MM.1S (cell line): Measurements from ENCODE around the gene KRT81.

Source experiments
- DNase-seq: peaks from one replicate; pipeline ENCODE4 v3.0.0-alpha.2; 2015
- H2AFZ ChIP-seq: fragments of 300-600 bp; sonication (generic); 2 replicates; pipeline ENCODE4 v1.6.0; 2016; ENCODE audit warnings: antibody characterized with exemption, low read length
- H3F3A ChIP-seq: fragments of 300-600 bp; sonication (generic); 2 replicates; pipeline ENCODE4 v1.6.1; 2016; ENCODE audit warnings: mild to moderate bottlenecking, antibody characterized with exemption, low read length, moderate library complexity, mixed read lengths; ENCODE audit not compliant: insufficient read depth
- H3K27ac ChIP-seq: fragments of 300-600 bp; sonication (generic); 2 replicates; pipeline ENCODE4 v1.5.1; 2016; ENCODE audit warnings: mild to moderate bottlenecking, low read length
- H3K27me3 ChIP-seq: fragments of 300-600 bp; sonication (generic); replicated peaks from 2 replicates; pipeline ENCODE4 v1.6.0; 2016; ENCODE audit warnings: low read length; ENCODE audit not compliant: insufficient read depth
- H3K36me3 ChIP-seq: fragments of 300-600 bp; sonication (generic); replicated peaks from 2 replicates; pipeline ENCODE4 v1.6.1; 2016; ENCODE audit warnings: mild to moderate bottlenecking, low read length, mixed read lengths; ENCODE audit not compliant: insufficient read depth
- H3K4me1 ChIP-seq: fragments of 300-600 bp; sonication (generic); 2 replicates; pipeline ENCODE4 v1.6.1; 2016; ENCODE audit warnings: low read length, mixed read lengths
- H3K4me2 ChIP-seq: fragments of 300-600 bp; sonication (generic); 2 replicates; pipeline ENCODE4 v1.6.0; 2016; ENCODE audit warnings: low read depth, low read length
- H3K4me3 ChIP-seq: fragments of 300-600 bp; sonication (generic); 2 replicates; pipeline ENCODE4 v1.5.1; 2016; ENCODE audit warnings: low read length, mixed read lengths
- H3K79me2 ChIP-seq: fragments of 300-600 bp; sonication (generic); 2 replicates; pipeline ENCODE4 v1.6.1; 2016; ENCODE audit warnings: mixed run types, low read length, mixed read lengths
- H3K9ac ChIP-seq: fragments of 300-600 bp; sonication (generic); 2 replicates; pipeline ENCODE4 v1.6.1; 2016; ENCODE audit warnings: low read length, mixed read lengths
- H3K9me2 ChIP-seq: fragments of 300-600 bp; sonication (generic); replicated peaks from 2 replicates; pipeline ENCODE4 v1.6.1; 2016; ENCODE audit warnings: mild to moderate bottlenecking, low read length, mixed read lengths; ENCODE audit not compliant: insufficient read depth
- H3K9me3 ChIP-seq: fragments of 300-600 bp; sonication (generic); replicated peaks from 2 replicates; pipeline ENCODE4 v1.6.1; 2016; ENCODE audit warnings: mild to moderate bottlenecking, low read length, mixed read lengths; ENCODE audit not compliant: insufficient read depth
- H4K20me1 ChIP-seq: fragments of 300-600 bp; sonication (generic); 2 replicates; pipeline ENCODE4 v1.6.1; 2016; ENCODE audit warnings: mild to moderate bottlenecking, low read length, moderate library complexity, mixed read lengths; ENCODE audit not compliant: insufficient read depth
- CTCF ChIP-seq: fragments of 300-600 bp; sonication (generic); IDR thresholded peaks from 2 replicates; pipeline ENCODE4 v1.5.1; 2016; ENCODE audit warnings: antibody characterized with exemption, low read length, mixed read lengths
- EZH2 ChIP-seq: fragments of 300-600 bp; sonication (generic); optimal IDR thresholded peaks from 2 replicates; pipeline ENCODE3; 2017; ENCODE audit warnings: low read depth, mild to moderate bottlenecking, antibody characterized with exemption, low read length, mixed read lengths
- EZH2phosphoT487 ChIP-seq: fragments of 300-600 bp; sonication (generic); IDR thresholded peaks from 2 replicates; pipeline ENCODE4 v1.6.1; 2018; ENCODE audit warnings: antibody characterized with exemption, low read length

The KRT81 gene

DNA sequence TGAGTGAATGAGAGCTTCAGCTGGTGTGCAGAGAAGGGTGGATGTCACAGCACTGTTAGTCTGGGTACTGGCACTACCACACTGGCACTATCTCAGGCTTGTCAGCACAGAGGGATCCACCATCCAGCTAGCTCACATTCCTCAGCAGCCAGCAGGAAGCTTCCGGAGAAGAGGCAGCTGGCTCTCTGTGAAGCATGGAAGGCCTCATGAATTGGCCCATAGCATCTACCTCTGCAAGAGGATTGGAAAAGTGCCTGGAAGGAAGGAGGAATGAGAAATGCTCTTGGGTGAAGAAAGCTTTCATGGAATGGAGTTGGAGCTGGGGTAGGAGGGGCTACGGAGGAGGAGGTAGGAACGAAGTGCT lies 19.9 kb upstream of the KRT81 start:
- Histone ChIP-seq H2AFZ (no peak overlapping the region), H3K36me3 (no peaks in the 10 kb centered on the region), H3K9ac (no peak overlapping the region), H3K9me2 (no peaks in the 10 kb centered on the region), H3K4me3 (no peak overlapping the region), H3K79me2 (no peaks in the 10 kb centered on the region), H4K20me1 (no peaks in the 10 kb centered on the region), H3F3A (no peaks in the 10 kb centered on the region), H3K4me1 (no peaks in the 10 kb centered on the region), H3K9me3 (no peaks in the 10 kb centered on the region), H3K4me2 (no peak overlapping the region), H3K27me3 (peaks cover 88% of the 10 kb centered on the region), H3K27ac (no peak overlapping the region)
- TF ChIP-seq EZH2phosphoT487 (no peak), EZH2 (no peak), CTCF (no peak)
- DNase-seq: no peak

- no peaks in the 10 kb centered on the region for H3K9me3 ChIP-seq
- H4K20me1 ChIP-seq: no peaks in the 10 kb centered on the region
- H3K9ac ChIP-seq: no peak overlapping the region
- no peaks in the 10 kb centered on the region for H3F3A ChIP-seq
- no peaks in the 10 kb centered on the region for H3K4me1 ChIP-seq
- H3K4me2 ChIP-seq: no peak overlapping the region
- H3K27ac ChIP-seq: no peak overlapping the region
- H2AFZ ChIP-seq: no peak overlapping the region
- no peaks in the 10 kb centered on the region for H3K9me2 ChIP-seq
- no peak for DNase-seq
- TF ChIP-seq EZH2 (no peak), EZH2phosphoT487 (no peak), CTCF (no peak)
- H3K27me3 ChIP-seq: peaks cover 89% of the 10 kb centered on the region
- no peak overlapping the region for H3K4me3 ChIP-seq
- no peaks in the 10 kb centered on the region for H3K79me2 ChIP-seq
- no peaks in the 10 kb centered on the region for H3K36me3 ChIP-seq
These were observed 19.4 kb upstream of the KRT81 start for GRCh38 chr12:52310622-52311284.

DNA sequence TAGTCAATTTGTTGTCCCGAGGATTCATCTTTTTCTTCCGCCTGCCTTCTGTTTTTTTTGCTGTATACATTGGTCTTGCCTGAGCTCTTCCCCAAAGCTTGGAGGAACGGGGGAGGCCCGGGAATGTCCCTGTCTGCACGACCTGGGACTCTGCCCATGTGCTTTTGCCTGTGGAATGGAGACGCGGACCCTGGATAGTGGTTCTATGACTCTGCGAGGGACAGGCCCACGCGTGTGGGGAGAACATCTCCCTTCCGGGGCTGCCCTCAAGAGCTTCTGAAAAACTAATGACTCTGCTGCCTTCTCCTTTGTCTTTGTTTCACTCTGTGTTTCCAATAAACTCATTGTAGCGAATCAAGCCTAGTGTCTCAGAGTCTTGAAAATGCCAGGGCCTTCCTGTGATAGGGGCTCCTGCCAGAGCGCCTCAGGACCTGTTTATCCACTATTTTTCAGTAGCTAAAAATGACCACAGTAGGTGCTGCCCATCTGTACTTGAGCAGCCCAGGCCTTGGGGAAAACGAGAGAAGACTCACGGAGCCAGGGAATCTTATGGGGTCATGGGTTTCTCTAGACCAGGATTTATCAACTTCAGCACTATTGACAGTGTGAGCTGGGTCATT lies 17.6 kb upstream of the KRT81 start:
- H3K4me1 ChIP-seq: no peaks in the 10 kb centered on the region
- H3K27ac ChIP-seq: no peak overlapping the region
- no peaks in the 10 kb centered on the region for H3K9me2 ChIP-seq
- no peaks in the 10 kb centered on the region for H3K36me3 ChIP-seq
- H3K4me3 ChIP-seq: no peak overlapping the region
- H3K9ac ChIP-seq: no peak overlapping the region
- H3K9me3 ChIP-seq: no peaks in the 10 kb centered on the region
- no peak overlapping the region for H2AFZ ChIP-seq
- TF ChIP-seq EZH2phosphoT487: no peak
- no peak for DNase-seq
- H3K4me2 ChIP-seq: no peak overlapping the region; the same call in 1 of the 2 replicates
- no peaks in the 10 kb centered on the region for H3F3A ChIP-seq
- no peaks in the 10 kb centered on the region for H3K79me2 ChIP-seq
- no peaks in the 10 kb centered on the region for H4K20me1 ChIP-seq
- H3K27me3 ChIP-seq: peaks cover 71% of the 10 kb centered on the region
